ENCODE data around the gene CYP27B1.
"Not testable (repeated sequence)": the region's sequence is repeated elsewhere in the genome, so short reads cannot be mapped to it uniquely, and the experiment has no call there.

CYP27B1 gene

GRCh38 chr12:57783466-57783801 is 16.6 kb upstream of the CYP27B1 start:
- no peak for DNase-seq

GRCh38 chr12:57782608-57783465 is 16.0 kb upstream of the CYP27B1 start, which contains the start of gene TSFM:
TSS of gene TSFM (plus strand) at chr12:57782787. CDS start at chr12:57782802, 15 bp downstream.
- DNase-seq: peak; percentile 96

GRCh38 chr12:57782243-57782607 is 15.3 kb upstream of the CYP27B1 start:
- DNase-seq: no peak

- DNase-seq: no peak
Measured at GRCh38 chr12:57781801-57782200, 14.9 kb upstream of the CYP27B1 start.

GRCh38 chr12:57781244-57781643 is 14.4 kb upstream of the CYP27B1 start:
- DNase-seq: no peak

GRCh38 chr12:57780284-57780897 is 13.5 kb upstream of the CYP27B1 start:
- no peak for DNase-seq

- no peak for DNase-seq
Measured at GRCh38 chr12:57779736-57780135, 12.9 kb upstream of the CYP27B1 start.

GRCh38 chr12:57777911-57778310 is 11.0 kb upstream of the CYP27B1 start:
- no peak for DNase-seq

GRCh38 chr12:57777367-57777766 is 10.5 kb upstream of the CYP27B1 start:
- DNase-seq: no peak

- no peak for DNase-seq
Measured at GRCh38 chr12:57776247-57776587, 9.3 kb upstream of the CYP27B1 start.

- DNase-seq: no peak
Measured at GRCh38 chr12:57775563-57776246, 8.8 kb upstream of the CYP27B1 start.

- DNase-seq: no peak
Measured at GRCh38 chr12:57775044-57775443, 8.2 kb upstream of the CYP27B1 start.

- DNase-seq: not testable (repeated sequence)
Measured at GRCh38 chr12:57774634-57775033, 7.8 kb upstream of the CYP27B1 start.

- DNase-seq: peak; percentile 70
Measured at GRCh38 chr12:57772429-57773322, 5.8 kb upstream of the CYP27B1 start, which contains the start of gene EEF1AKMT3. TSS of gene EEF1AKMT3 (plus strand) at chr12:57772614. CDS start at chr12:57772725, 111 bp downstream.

GRCh38 chr12:57771873-57772428 is 5.1 kb upstream of the CYP27B1 start, which contains the start of gene METTL1:
TSS of gene METTL1 (minus strand) at chr12:57772105. CDS start at chr12:57772083, 22 bp downstream.
- peak; percentile 99 for DNase-seq

- peak; percentile 92 for DNase-seq
Measured at GRCh38 chr12:57771236-57771872, 4.5 kb upstream of the CYP27B1 start.

- DNase-seq: no peak
Measured at GRCh38 chr12:57770734-57771133, 3.9 kb upstream of the CYP27B1 start.

GRCh38 chr12:57769594-57769993 is 2.7 kb upstream of the CYP27B1 start:
- no peak for DNase-seq

- DNase-seq: no peak
Measured at GRCh38 chr12:57767876-57768275, 998 bp upstream of the CYP27B1 start.

- no peak for DNase-seq
Measured at GRCh38 chr12:57767305-57767698, 424 bp upstream of the CYP27B1 start.

- no peak for DNase-seq
Measured at GRCh38 chr12:57765698-57766463, 997 bp downstream of the CYP27B1 start.

Data from NCI-H510A (cell line).